Caki2 (cell line): ENCODE results near the gene MYO6. TPM values are rescaled to one million over a fixed set of nuclear protein-coding genes. Genes with fewer than 3 reads are reported as not detected.

Experiments used
- DNase-seq: peaks from one replicate; pipeline ENCODE4 v3.0.0-alpha.2; 2015; ENCODE audit warnings: low read depth
- in situ Hi-C: cut with HindIII; loops from 2 replicates; pipeline ENCODE4 v1.10.0; 2016; ENCODE audit warnings: low sequenced_read_pairs, low pct_unique_long_range_greater_than_20kb, mixed read lengths
- total RNA-seq: library from RNA; depleted of rRNA; stranded (reverse); fragments of >200 nt; shearing (Covaris generic); gene quantifications from 2 replicates; pipeline ENCODE4 v1.2.3, GENCODE V29; 2014; ENCODE audit warnings: low replicate concordance

The MYO6 gene
- total RNA-seq, 1 experiment from 2014 or later = 7.8 TPM

DNA sequence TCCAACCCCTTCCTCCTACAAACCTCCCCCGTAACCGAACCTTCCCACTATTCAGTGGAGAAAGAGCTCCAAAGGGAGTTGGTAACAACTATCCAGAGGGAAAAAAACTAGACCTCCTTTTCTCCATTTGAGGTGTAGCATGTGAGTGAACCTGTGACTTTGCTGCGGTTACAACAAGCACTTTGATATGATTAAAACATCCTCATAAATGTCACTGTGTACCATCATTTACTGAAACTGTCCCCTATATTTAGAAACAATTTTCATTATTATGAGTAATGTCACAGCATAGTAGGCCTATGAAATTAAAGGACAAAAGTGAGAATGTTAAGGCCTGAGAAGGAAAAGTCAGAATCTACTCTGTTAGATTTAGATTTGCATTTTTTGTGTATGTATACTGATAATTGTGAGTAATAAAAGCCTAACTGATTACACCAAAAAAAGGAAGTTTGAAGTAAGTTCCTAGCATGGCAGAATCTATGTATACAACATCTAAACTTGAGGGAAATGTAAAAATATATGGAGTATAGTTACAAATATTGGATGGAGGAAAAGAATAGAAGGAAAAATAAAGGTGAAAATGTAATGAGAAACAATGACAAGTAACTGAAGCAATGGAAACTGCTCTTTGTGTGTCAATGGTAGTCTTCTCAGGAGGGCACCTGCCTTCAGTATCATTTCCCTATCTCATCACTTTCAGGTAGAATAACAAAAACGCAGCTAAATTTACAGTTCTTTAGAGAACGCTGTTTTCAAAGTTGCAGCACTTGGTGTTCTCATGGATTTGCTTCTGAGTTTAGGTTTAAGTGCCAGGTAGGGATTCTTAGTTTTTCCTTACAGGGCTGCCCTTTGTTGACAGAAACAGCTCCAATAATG, 177.5 kb downstream of the MYO6 start:
- in situ Hi-C loops = no loop called here

DNA sequence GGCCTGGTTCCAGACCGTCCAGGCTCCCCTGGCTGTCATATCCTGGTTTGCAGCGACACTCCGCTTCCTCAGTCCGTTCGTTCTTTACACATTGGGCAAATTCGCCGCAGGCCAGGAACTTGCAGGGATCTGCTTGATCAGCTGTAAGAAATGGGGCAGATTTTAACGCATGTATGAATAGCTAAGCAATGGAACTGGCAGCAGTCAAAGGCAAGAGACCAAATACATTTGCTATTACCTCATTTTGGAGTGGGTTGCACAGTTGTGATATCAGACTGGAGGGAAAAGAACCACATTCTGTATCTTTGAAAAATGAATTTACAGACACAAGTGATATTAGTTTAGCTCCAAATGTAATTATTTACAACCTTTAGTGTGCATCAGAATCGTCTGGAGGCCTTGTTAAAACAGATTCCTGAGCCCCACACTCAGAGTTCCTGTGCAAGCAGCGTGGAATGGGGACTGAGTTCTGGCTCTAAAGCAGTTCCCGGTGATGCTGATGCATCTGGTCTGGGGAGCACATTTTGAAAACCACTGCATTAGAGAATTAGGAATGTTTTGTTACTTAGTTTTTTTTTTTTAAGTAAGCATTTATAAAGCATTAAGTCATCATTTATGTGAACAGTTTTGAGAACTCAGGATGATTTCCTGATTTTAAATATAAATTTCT, 182.1 kb downstream of the MYO6 start:
- in situ Hi-C loops = no loop called here
- no peak for DNase-seq

More for the DNA sequence above, 177.5 kb downstream of the MYO6 start:
- DNase-seq = no peak

DNA sequence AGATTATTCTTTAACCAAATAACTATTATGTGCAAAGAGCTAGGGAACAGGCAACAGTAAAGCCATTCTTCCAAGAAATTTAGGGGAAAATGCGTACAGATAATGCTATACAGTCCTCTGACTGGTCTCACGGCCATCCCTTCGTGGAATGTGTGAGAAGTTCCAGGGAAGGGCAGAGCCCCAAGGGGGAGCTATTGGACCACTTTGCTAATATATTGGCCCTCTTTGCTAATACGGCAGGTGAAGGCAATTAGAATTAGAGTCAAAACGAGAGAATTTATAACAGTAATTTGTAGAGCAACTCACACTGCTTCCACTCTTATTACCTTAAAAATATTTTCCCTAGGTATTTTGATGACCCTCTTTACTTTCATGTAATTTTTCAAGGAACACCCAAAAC, 183.0 kb downstream of the MYO6 start:
- DNase-seq = no peak
- in situ Hi-C loops = no loop called here

DNA sequence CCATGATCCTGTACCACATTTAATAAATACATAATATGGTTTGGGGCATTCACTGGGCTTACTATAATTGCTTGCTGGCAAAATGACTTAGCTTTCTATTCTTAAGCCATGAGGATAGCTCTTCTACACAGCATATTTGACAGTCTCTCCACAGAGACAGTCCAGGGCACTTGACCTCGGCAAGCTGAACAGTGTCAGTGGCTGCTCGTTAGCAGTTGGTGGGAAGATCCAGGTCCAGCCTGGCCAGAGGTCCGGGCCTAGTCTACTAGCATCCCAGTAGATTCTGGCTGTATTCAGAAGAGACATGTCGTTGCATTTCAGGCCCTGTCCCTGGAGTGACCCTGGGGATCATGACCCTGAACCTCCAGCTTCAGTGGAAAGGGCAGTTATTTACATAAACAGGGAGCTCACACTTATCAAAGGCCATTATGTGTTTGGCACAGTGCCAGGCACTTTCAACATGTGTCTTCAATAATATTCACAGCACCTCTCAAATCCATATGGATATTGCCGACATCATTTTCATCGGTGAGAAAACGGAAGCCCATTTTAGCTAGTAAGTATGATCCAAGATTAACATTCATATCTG, 184.4 kb downstream of the MYO6 start:
- in situ Hi-C loops = no loop called here
- no peak for DNase-seq

DNA sequence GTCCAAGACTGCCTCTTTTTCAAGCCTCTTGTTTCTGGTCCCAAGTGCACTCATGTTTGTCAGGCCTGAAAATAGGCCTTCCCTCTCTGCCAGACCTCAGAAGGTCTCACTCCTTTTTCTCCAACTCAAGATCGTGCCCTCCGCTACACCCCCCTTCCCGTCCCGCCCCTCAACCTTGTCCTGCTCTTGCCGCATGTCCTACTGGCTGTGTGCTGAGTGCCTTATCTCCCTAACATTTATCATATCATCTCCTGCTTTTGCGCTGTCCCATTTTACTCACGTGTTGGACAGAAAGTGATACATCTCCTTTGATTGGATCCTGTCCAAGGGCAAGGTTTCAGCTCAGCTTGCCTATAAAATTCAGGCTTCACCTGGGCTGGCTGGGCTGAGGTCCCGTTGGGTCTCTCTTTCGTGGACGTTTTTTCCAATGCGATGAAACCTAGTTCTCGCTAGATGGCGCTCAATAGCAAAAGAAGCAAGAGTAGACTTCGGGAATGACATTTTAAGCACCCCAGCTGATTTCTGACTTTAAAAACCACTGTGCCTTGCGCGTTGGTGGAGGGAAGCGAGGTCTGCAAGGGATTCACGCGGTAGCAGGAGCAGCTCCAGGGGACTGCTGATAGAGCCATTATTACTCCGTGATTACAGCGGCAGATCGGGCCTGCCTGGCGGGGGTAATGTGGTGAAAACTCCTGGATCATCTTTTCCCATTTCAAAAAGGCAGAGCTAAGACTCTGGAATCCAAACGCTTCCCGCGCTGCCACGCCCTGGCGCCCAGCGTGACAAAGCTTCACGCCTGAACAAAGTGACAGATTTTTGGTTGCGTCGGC, 185.8 kb downstream of the MYO6 start:
- peak; percentile 56 for DNase-seq
- in situ Hi-C loops = no loop called here

DNA sequence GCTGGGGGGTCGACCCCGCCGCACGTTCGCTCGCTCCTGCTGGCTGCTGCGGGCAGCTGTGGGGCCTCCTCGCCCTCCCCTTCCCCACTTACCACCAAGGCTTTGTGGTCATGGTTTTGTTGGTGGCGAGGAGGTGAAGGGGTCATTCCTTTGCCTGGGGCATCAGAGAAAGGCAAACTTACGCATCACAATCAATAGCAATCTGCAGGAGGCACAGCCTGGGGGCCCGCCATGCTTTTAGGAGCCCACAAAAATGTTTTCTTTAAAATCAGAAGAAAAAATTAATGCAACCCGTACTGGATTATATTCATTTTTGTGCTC, 186.4 kb downstream of the MYO6 start:
- in situ Hi-C loops = no loop called here
- no peak for DNase-seq

DNA sequence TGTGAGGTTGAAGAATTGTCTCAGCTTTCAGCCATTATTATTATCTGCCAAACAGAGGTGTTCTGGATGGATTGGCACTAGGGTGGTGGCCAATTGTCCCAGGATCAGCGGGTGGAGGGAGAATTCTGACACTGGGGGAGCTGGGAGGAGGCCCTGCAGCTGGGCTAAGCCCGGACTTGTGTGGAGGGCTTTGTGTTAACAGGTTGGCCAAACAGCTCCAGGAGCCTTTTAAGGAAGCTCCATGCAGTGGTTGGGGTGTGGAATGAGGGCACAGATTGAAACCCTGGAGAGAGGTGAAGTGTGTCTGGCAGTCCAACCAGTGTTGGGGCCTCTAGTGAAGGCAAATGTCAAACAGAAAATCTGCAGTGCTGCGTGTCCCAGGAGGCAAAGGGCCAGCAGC, 187.6 kb downstream of the MYO6 start:
- in situ Hi-C loops = no loop called here
- no peak for DNase-seq

DNA sequence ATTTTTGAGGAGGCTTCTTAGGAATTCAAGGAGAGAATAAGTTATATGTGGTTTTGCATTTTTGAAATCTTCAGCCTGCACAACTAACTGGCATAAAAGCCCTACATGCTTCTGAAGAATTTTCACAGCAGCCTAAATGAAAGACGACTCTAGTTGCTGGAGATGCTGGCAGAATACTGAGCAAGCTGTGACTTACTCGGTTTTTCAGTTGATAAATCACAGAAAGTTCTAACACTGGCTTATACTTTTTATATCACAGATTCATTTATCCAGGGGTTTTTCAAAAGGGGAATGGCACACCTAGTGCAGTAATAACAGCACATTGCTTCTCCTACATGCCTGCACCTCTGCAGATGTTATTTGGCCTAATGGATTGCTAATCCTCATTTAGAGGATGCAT, 188.8 kb downstream of the MYO6 start:
- in situ Hi-C loops = no loop called here
- DNase-seq = no peak

DNA sequence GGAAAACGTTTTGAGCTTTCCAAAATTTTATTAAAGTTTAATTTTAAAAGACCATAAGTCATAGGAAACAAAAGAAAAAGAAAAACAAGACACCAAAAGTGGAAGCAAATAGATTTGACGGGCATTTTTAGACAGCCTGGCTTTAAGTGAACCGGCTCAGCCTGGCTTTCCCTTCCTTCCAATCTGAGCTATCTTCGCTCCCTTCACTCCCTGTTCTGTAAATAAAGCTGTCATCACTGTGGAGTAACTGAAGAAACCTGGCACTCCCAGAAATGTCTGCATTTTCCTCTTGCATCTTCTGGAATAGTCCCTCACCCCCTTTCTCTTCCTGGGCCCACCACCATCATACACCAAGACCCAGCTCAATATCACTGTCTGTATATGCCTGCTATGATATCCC, 191.5 kb downstream of the MYO6 start:
- in situ Hi-C loops = no loop called here
- DNase-seq = no peak

DNA sequence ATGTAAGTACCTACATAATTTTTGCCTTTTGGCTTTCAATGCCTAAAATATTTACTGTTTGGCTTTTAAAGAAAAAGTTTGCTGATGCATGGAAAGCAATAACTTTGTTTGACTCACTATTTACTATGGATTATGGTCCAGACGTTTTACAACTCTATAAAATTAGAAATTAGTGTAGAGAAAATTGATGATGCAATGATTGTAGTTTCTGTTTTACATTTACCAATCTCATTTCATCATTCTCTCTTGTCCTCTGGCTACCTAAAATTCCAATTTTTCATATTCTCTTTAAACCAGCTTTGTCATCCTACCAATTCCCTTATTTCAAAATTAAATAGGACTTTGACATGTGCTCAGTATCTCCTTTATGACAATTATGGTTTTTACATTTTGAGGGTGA, 192.5 kb downstream of the MYO6 start:
- no peak for DNase-seq
- in situ Hi-C loops = no loop called here

DNA sequence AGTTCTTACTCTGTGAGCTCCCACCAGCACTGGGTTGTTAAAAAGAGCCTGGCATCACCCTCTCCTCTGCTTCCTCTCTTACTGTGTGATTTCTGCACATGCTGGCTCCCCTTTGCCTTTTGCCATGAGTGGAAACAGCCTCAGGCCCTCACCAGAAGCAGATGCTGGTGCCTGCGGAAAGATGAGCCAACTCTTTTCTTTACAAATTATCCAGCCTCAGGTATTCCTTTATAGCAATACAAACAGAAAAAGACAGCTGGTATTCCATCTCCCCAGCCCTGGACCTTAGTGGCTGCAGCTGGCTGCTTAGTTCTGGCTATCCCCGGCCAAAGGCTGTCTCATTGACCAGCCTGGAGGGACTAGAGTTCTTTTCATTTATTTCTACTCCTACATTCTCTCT, 194.3 kb downstream of the MYO6 start:
- in situ Hi-C loops = no loop called here
- DNase-seq = no peak

DNA sequence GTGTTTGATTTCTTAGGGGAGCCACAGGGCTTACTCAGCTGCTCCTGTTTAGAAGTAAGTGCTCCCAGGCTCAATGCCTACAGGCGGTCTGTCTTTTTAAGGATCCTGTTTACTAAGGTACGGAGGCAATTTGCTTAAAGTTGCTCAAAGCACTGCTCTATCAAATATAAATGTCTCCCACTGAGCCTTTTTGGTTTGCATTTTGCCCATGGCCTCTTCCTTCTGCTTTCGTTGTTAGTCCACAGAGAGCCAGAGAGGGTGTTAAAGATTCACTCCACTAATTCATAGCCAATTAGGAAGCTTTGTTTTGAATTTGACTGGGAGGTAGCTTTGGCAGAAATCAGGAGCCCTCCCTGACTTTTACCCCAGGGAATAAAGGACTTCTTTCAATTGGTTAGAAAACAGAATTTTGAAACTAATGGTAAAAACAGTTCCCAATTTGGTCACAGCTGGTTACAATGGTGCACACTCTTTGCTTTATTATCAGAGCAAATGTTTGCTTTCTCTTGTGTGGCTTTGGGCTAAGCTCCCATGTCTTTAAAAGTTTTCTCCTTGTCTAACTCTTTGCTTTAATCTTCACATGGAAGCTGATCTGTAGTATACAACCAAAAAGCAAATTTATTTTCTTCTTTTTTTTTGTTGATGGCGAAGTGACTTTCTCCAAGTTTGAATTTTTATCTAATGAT, 197.2 kb downstream of the MYO6 start:
- in situ Hi-C loops = no loop called here
- no peak for DNase-seq

DNA sequence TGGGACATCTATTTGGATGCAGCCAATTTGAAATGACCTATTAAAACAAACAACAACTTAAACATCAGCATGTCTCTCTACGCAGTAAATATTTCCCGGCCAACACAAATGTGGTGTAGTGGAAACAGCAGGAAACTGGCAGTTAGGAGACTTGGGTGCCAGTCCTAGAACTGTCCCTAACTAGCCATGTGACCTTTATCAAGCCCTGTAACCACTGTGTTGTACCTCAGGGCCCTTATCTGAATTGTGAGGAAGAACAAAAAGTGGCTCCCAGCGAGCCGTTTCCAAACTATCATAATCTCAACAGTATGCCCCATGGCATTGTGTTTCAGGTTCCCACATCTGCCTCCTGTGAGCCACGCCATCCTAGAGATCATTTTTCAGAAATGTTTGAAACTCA, 198.9 kb downstream of the MYO6 start:
- no peak for DNase-seq
- in situ Hi-C loops = no loop called here

DNA sequence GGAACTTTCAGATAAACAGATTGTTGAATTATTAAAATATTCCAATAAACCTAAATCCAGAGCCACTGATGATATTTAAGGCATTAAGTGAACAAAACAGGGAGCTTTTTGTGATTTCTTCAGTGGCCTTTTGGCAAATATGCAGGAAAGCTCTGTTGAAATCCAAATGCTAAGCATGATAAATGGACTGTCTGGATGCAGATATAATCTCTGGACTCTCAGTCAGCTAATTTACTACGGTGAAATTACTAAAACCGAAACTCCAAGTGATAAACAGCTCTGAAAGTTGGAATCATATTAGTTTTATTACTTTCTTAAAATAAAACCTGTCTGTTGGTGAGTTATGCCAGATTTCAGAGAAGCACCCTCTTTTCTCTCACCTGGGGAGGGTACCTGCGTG, 203.1 kb downstream of the MYO6 start:
- DNase-seq = no peak
- in situ Hi-C loops = no loop called here

DNA sequence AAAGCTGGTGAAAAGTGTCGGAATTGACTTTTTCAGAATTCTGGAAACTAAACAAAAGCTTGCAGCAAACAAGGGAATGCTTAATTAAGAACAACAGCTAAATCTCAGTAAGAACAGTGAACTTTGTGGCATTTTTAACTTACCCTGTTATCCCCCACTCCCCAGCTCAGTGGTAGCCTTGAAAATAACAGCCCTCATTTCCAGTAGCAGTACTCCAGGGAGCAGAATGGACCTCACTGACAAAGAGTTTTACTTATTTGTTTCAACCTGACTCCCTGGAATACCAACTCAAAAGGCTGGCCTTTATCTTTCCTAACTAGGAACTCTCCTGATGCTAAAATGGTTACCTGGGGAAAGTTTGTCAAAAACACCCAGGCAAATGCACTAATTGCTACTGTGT, 214.5 kb downstream of the MYO6 start:
- in situ Hi-C loops = no loop called here
- no peak for DNase-seq

DNA sequence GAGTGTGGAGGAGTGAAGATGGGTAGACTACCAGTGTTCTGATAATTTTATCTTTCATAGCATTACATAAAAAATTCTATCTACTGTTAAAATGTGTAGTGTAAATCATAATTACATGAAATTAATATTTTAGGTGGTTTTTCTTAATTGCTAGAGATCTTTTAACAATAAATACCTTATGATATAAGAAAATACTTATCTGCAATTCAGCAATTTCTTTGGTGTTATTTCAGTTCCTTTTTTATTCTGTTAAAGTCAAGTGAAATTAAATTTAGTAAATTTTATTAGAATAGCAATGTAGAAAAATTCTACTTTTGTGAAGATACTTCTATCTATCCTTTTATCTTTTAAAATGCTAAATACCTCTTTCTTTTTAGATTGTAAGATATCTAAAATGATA, 219.1 kb downstream of the MYO6 start:
- DNase-seq = no peak
- in situ Hi-C loops = no loop called here
